UCSD-AML1 (cell line): Measurements from ENCODE around the gene BRICD5.
"Not testable (repeated sequence)": the region's sequence is repeated elsewhere in the genome, so short reads cannot be mapped to it uniquely, and the experiment has no call there.

ENCODE experiments used
- DNase-seq: peaks from one replicate; lab custom pipeline; 2025; ENCODE audit not compliant: unreplicated experiment; lab: John Stamatoyannopoulos, UW

BRICD5 gene

DNA sequence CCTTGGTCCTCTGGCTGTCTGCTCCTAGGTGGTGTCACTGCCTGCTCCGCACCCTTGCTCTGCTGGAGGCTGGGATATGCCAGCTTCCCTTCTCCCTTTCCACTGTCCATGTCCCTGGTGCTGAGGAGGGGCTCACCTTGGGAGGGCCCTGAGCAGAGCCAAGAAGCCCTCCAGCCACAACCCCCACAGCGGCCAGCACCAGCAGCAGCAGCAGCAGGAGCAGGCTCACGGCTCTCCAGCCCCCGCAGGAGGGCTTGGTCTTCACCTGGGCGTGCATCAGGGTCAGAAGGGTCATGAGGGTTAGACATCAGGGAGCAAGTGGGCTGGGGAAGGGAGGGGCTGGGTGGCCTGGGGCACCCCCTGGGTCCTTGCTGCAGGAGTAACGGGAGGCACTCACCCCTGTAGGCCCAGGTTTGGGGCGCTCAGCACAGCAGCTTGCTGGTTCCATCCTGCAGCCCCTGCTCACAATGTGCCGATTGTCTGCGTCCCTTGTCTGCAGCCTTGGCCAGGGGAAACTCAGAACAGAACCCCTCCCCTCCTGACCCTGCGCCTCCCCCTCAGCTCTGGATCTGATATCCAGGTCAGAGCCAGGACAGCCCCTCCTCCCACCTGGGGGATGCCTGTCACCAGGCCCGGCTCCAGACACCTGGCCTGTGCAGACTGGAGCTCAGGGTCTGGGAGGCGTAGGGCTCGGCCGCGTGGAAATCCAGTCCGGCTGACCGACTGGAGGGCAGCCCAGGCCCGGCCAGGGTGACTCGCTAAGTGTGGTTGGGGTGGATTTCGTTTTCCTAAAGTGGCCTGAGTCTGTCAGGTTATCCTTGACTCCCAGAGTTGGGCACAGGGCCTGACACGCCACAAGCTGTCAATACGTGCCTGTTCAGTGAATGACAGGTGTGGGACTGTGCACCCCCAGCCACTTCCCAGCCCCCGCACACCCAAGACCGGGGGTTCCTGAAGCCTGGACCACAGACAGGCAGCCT, at the start of gene BRICD5:
TSS of gene BRICD5 (minus strand) at position 478 of the 980 bp plus-strand sequence. CDS start at position 448, 30 bp downstream.
- DNase-seq, result no peak

DNA sequence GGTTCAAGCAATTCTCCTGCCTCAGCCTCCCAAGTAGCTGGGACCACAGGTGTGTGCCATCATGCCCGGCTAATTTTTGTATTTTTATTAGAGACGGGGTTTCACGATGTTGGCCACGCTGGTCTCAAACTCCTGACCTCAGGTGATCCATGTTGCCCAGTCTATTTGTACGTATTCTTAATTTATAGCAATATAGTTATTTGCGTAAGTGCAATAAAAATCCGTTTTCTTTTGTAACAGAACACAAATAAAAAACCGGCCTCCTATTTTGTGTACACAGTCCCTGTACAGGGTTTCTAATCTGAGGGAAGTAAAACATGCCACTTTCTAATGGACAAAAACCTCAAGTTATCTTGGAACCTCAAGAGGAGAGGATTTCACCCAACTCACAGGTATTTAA, 49.6 kb upstream of the BRICD5 start:
- no peak for DNase-seq

DNA sequence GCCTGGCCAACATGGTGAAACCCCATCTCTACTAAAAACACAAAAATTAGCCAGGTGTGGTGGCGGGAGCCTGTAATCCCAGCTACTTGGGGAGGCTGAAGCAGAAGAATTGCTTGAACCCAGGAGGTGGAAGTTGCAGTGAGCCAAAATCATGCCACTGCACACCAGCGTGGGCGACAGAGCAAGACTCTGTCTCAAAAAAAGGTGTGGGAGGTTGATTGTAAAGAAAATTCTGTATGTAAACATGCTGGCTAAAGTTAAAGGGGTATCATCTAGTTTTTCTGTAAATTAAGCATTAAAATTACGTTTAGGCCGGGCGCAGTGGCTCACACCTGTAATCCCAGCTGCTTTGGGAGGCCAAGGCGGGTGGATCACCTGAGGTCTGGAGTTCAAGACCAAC, 47.9 kb upstream of the BRICD5 start:
- DNase-seq, result not testable (repeated sequence)

DNA sequence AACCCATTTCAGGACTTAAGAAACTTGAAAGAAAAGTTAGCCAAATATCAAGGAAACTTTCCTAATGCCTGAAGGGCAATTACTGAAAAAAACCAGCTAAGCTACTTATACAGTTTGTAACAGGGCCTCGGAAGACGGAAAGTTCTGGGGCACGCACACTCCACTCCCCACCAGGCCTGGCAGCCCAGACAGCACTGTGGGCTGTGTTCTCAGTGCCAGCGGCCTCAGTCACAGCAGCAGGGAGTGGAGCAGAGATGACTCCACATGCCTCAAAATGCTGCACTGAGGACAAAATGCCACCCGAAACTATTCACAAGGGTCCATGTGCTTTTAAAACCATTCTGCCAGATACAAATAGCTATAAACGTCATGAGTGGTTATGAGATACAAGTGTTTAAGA, 47.1 kb upstream of the BRICD5 start:
- DNase-seq, result no peak

DNA sequence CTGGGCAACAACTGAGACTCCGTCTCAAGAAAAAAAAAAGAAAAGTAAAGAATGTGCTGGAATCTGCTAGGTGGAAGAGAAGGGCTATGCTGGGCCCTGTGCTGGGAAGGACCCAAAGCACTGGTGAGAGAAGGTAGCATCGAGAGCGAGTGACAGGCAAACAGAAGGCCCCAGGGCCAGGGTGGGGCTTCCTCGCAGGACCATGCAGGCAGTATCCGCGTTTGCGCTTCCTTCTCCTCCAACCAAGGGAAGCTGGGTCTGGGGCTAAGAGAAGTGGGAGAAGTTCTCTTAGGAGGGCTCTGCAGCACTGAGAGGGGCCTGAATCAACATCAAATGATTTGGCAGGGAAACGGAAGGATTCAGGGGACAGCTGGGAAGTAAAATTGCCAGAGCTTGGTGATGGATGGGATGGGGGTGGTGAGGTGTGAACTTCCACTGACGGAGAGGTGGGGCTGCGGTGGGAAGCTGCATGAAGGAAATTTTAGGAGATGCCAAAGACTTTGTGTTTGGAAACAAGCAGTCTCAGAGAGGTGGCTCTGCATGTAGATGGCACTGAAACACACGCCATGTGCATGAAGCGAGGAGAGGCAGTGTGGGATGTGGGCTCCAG, 46.0 kb upstream of the BRICD5 start:
- no peak for DNase-seq

DNA sequence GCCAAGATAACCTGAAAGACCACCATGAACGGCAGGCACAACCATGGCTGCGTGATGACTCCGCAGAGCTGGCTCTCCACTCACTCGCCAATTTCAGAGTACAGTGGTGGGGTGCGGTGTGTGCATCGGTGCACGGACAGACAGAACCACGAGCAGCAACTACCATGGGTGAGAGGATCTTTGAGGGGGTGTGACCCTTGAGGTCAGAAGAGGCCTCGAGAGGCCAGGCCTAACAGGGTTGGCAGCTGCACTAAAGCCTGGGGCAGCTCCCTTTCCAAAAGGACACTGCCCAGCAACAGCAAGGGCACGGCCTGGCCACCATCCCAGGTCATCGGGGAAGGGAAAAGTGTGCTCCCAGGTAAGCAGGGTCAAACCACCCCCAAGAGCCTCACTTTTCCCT, 42.6 kb upstream of the BRICD5 start:
- DNase-seq, result no peak

DNA sequence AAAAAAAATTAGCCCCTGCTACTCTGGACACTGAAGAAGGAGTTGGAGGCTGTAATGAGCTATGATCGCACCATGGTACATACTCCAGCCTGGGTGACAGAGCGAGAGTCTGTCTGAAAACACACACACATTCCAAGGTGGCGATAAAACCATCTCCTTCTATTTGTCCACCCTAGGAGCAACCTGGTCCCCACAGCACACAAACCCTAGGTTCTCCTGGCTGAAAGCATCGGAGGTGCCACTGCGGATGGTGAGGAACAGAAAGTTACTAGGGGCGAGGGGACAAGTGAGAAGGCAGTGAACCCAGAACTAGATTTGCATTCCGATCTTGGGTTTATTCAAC, 42.1 kb upstream of the BRICD5 start:
- DNase-seq, result no peak

DNA sequence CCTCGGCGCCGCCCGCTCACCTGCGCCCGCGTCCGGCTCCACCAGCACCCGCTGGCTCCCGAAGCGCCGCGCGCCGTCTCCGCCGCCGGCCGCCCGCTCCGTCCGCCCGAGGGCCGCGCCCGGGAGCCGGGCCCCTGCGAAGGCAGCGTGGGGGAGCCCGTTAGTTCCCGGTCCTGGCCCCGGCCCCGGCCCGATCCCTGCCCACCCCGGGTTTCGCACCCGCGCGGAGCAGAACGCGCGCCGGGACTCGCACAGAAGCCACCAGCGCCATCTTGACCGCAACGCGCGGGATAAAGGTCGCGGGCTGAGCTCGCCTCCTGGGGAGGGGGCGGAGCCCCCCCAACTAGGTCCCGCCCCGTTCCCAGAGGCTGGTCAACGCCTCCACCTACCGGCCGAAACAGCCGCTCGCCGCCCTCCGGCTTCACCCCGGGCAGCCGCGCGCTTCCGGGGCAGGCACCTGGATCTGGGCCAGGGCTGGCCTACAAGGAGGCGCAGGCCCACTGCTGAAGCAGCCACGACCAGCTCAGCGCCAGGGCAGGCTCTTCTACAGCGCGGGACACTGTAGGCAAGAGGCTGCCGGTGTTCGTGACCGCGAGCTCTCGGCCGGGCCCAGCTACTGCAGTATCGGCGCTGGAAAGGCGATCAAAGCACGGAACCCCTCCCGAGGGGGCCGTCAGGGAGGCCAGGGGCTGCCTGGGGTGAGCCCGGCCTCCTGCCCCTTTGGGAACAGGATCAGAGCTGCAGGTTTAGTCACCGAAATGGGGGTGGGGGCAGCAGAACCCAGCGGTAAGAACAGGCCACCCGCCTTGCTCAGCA, 40.8 kb upstream of the BRICD5 start, which contains the start of gene ECI1:
TSS of gene ECI1 (minus strand) at position 292 of the 816 bp plus-strand sequence. CDS start at position 271, 21 bp downstream.
- DNase-seq, result peak; percentile 95

DNA sequence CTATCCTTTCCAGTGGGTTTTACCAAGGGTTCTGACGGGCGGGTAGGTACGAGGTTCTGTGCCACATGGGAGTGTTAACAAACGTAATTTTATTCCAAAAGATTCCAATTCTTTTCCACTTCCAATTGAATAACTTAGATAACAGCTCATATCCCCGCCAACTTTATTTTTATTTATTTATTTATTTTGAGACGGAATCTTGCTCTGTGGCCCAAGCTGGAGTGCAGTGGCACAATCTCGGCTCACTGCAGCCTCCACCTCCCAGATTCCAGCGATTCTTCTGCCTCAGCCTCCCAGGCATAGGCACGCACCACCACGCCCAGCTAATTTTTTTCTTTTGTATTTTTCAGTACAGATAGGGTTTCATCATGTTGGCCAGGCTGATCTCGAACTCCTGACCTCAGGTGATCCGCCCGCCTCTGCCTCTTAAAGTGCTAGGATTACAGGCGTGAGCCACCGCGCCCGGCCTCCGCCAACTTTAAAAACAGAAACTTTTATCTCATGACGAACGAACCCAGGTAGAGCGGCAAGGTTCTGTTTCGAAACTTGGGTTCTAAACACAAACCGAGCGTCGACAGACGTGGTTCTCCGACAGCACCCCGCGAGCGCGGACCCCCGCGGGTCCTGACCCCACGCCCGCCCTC, 40.1 kb upstream of the BRICD5 start:
- DNase-seq, result peak; percentile 44

DNA sequence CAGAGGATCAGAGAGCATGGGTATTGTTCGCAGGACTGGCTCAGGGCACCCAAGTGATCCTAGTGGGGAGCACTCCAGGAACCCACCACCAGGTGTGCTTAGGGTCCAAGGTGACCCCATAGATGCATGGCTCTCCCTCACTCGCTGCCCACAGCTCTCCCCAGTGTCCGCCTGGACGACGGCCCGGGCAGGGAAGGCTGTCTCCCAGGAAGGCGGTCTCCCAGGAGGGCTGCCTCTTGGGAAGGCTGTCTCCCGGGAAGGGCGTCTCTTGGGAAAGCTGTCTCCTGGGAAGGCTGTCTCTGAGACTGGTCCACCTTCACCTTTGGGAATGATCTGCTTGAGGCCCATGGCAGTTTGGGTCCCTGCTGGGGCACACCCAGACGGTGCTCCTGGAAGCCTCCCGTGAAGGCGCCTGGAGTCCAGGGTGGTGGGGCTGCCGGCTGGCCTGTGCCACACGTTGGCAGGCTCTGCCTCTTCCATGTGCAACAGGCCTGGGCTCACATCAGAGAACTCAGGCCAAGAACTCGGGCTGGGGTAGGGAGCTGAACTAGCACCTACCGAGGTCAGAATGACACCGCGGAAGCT, 35.7 kb upstream of the BRICD5 start:
- DNase-seq, result no peak

DNA sequence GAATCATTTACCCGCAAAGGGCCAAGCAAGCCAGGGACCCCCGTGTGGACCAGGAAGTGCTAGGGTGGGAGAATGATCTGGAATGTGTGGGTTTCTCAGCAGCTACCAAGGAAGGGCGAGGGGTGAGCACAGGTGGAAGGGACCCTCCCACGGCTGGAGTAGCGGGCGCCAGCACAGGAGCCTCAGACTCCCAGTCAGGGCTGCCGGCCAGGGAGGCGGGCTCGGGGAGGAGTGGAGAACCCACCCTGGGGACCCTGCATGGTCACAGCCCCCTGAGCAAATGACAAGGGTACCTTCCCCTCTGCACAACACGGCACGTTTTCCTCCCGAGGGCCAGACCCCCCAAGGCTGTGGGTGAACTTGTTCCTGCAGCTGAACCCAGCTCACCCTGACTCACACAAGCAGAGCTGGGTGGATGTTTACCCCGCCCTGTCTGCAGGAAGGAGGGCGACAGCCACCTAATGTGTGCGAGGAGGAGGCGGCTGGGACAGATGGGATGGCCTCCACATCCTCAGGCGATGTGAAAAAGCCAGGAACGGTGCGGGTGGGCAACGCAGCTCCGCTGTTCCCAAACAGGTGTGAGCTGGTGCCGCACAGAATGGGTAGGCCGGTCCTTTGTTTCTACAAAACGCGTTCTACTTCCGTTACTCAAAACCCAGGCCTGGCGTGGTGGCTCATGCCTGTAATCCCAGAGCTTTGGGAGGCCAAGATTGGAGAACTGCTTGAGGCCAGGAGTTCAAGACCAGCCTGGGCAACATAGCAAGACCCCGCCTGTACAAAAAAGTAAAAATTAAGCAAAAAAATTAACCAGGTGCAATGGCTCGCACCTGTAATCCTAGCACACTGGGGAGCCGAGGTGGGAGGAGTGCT, 34.5 kb upstream of the BRICD5 start:
- DNase-seq, result no peak

DNA sequence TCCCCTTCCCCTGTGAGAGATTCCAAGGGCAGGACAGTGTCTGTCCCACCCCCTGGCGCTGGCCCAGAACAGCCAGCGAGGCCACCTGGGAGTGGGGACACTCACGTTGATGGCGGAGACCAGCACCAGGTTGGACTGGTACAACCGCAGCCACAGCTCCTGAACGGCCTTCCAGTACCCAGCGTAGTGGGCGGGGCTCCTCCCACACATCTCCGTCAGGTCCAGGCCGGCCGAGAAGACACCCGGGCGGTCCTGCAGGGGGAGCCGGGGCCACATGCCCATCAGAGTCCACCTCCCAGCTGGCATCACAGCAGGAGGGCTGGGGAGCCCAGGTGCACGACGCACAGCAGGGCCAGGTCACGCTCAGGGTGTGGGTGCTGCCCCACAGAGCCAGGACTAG, 33.6 kb upstream of the BRICD5 start:
- DNase-seq, result no peak

DNA sequence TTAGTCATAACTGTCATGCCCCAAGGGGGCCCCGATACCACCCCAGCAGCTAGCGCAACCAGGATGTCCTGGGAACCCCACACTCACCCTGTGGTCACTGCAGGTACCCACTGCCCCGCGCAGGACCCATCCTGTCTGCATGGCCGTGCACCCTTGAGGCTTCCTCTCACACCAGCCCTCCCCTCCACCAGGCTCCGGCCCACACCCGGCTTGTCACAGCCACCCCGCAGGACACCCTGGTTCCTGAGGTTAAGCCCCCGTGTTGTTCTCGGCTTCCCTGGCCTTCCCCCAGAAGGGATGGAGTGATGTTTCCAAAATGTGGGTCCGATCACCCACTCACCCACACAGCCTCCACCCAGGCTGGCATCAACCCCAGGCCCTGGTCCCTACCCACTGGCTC, 33.1 kb upstream of the BRICD5 start:
- DNase-seq, result no peak

DNA sequence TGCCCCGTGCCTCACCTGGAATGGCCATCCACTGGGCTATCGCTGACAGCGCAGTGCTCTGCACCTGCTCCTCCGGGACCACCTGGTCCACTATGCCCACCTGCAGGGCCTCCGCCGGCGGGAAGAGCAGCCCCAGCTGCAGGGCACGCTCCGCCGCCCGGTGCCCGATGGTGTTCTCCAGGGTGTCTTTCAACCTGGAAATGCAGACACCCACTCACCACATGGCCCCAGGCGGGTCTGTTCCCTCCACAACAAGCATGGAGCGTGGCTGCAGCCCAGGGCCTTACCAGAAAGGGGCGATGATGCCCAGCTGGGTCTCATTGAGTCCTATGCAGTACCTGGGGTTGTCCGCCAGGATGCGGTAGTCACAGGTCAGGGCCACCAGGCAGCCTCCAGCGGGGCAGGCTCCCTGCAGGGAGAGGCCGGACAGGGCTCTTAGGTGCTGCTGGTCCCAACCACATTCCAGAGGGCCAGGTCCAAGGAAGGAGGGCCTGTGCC, 32.4 kb upstream of the BRICD5 start:
- DNase-seq, result peak; percentile 16

DNA sequence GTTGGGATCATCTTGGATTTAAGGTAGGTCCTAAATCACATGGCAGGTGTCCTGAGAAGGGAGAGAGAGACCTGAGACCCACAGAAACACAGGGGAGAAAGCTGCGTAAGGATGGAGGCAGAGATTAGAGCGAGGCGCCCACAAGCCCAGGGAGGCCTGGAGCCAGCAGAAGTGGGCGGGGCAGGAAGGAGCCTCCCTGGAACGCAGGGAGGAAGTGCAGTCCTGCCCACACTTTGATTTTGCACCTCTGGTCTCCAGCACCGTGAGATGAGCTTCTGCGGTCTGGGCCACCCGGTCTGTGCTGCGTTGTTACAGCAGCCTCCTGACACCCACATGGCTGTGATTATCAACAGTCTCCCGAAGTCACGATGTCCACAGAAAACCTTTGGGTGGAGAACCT, 31.9 kb upstream of the BRICD5 start:
- DNase-seq, result no peak

DNA sequence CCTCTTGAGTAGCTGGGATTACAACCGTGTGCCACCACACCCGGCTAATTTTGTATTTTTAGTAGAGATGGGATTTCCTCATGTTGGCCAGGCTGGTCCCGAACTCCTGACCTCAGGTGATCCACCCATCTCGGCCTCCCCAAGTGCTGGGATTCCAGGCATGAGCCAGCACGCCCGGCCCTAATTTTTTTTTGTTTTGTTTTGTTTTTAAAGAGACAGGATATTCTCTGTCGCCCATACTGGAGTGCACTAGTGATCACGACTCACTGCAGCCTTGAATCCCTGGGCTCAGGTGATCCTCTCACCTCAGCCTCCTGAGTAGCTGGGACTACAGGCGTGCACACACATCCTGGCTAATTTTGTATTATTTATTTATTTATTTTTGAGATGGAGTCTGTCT, 29.7 kb upstream of the BRICD5 start:
- DNase-seq, result not testable (repeated sequence)

DNA sequence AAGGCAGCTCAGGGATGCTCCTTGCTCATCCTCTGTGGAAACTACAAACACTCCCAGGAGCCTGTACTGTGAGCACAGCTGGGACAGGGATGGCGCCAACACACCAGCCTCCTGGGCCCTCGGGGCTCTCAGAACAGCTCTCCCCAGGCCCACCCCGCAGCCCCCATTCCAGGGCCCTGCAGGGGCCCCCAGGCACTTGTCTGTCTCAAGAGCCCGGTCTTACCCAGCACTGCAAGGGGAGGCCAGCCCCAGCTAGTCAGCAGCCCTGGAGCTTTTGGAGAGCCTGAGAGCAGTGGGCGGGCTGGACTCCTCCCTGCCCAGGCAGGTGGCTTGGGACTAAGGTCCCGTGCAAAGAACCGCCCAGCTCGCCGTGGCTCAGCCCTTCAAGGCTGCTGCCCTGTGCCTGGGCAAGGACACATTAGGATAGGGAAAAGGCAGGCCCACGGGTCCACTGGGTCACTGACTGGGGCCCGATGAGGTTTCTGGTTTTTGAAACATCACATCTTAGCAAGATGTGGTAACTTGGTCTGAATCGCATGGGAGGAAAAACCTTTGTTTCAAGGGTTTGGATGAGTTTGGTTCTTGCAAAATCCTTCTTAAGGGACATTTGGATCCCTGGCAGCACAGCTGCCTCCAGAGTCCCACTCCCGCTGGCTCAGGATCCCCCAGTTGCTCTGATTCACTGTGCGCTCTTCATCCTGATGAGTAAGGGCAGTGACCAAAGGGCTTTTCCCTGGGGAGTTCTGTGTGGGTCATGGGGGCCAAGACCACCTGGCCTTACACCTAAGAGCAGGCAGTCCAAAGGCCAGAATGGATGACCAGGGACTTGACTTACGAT, 28.4 kb upstream of the BRICD5 start:
- DNase-seq, result no peak

DNA sequence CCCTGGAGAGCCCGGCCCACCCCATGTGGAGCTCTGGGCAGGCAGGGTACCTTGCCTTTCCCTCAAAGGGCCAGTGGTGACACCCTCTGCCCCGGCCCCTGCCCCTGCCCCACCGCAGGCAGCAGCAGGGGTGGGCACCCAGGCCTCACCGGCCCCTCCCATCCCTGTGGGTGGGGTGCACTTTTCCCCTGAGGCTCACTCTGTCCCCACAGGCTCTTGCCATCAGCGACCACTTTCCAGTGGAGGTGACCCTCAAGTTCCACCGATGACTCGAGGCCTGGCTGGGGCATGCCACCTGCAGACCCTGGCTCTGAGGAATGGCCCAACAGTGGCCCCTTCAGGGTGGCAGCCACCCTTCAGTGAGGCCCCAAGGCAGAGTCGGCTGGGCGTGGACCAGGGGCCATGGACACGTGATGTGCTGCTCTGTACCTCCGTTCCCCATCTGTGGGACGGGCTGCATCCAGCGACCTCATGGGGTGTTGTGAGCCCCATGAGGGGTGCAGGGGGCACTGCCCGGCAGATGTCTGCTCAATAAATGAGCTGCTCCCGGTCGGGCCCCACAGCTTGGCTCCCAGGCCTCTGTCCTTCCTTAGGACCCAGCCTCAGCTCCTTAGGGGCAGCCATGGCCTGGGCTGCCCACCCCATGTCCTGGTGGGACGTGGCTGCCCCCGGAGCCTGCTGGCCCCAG, 27.6 kb upstream of the BRICD5 start:
- no peak for DNase-seq
